T-cell (primary cell): ENCODE measurements around the gene XAF1. TPM values are rescaled to one million over a fixed set of nuclear protein-coding genes. Genes with fewer than 3 reads are reported as not detected.
"Not testable (repeated sequence)": the region's sequence is repeated elsewhere in the genome, so short reads cannot be mapped to it uniquely, and the experiment has no call there.

Source experiments
- ATAC-seq, 4 experiments: fragments of 200-7000 bp in 3 of 4; fragments of 150-1000 bp in 1 of 4; cut with Tn5 transposase; replicated peaks in 1 of 4; 1 replicate in 3 of 4; 2 replicates in 1 of 4; pipeline ENCODE4 v1.10.0; 2021; ENCODE audit warnings: moderate library complexity in 3 of 4, mild to moderate bottlenecking in 2 of 4, moderate number of reproducible peaks in 1 of 4
- CTCF ChIA-PET, 2 donors: fragments of 300-600 bp; sonication (Branson Sonifier 250); formaldehyde crosslinking; loops; one replicate each; lab custom pipeline; 2022; ENCODE audit warnings: antibody characterized with exemption in 2 of 2; lab: Charles Lee
- POLR2A ChIA-PET, 2 donors: fragments of 300-600 bp; sonication (Branson Sonifier 250); formaldehyde crosslinking; loops; one replicate each; lab custom pipeline; 2022; ENCODE audit warnings: antibody characterized with exemption in 2 of 2; lab: Charles Lee
- DNase-seq, 35 experiments: peaks; one replicate each; pipeline versions ENCODE4 v3.0.0 to v3.0.0-alpha.2; 2013 to 2023
- H3K27ac ChIP-seq: one replicate; pipeline ENCODE4 v1.5.1; 2013; ENCODE audit warnings: low read length
- H3K27me3 ChIP-seq, 2 experiments: replicated peaks in 1 of 2; 1 replicate in 1 of 2; 2 replicates in 1 of 2; pipeline versions ENCODE4 v1.6.1 to v1.7.0; 2013; ENCODE audit warnings: low read length in 1 of 2, mixed read lengths in 1 of 2; ENCODE audit not compliant: control insufficient read depth in 2 of 2, insufficient read depth in 2 of 2; ENCODE audit errors: extremely low read depth in 1 of 2
- H3K36me3 ChIP-seq, 2 donors: 1 replicate in 1 of 2; 2 replicates in 1 of 2; pipeline versions ENCODE4 v1.6.1 to v1.7.0; 2013; ENCODE audit warnings: low read length in 1 of 2; ENCODE audit not compliant: control insufficient read depth in 2 of 2, insufficient read depth in 1 of 2; ENCODE audit errors: extremely low read depth in 1 of 2
- H3K4me1 ChIP-seq, 2 experiments: 1 replicate in 1 of 2; 2 replicates in 1 of 2; pipeline versions ENCODE4 v1.6.1 to v1.7.0; 2013; ENCODE audit warnings: low read length in 2 of 2, mixed read lengths in 1 of 2; ENCODE audit not compliant: insufficient read depth in 2 of 2, control insufficient read depth in 1 of 2; ENCODE audit errors: extremely low read depth in 1 of 2
- H3K4me3 ChIP-seq, 2 donors: 1 replicate in 1 of 2; 2 replicates in 1 of 2; pipeline versions ENCODE4 v1.5.1 to v1.7.0; 2013; ENCODE audit warnings: mild to moderate bottlenecking in 2 of 2, low read length in 1 of 2, moderate library complexity in 1 of 2; ENCODE audit not compliant: control insufficient read depth in 1 of 2; ENCODE audit errors: extremely low read depth in 1 of 2
- H3K9me3 ChIP-seq: 2 replicates; pipeline ENCODE4 v1.7.0; 2013
- H3K27ac Mint-ChIP-seq, 2 donors: one replicate each; pipeline ENCODE4 v1.8.0; 2020 to 2021; ENCODE audit warnings: mild to moderate bottlenecking in 2 of 2, mixed read lengths in 2 of 2
- H3K27me3 Mint-ChIP-seq, 2 donors: one replicate each; pipeline ENCODE4 v1.8.0; 2021 to 2022; ENCODE audit warnings: mixed read lengths in 2 of 2
- H3K36me3 Mint-ChIP-seq: one replicate; pipeline ENCODE4 v1.8.0; 2021; ENCODE audit warnings: mixed read lengths
- H3K4me1 Mint-ChIP-seq, 3 donors: one replicate each; pipeline ENCODE4 v1.8.0; 2020 to 2022; ENCODE audit warnings: mixed read lengths in 3 of 3, mild to moderate bottlenecking in 1 of 3
- H3K4me3 Mint-ChIP-seq, 3 donors: one replicate each; pipeline ENCODE4 v1.8.0; 2020 to 2022; ENCODE audit warnings: mild to moderate bottlenecking in 3 of 3, mixed read lengths in 3 of 3, moderate library complexity in 3 of 3
- H3K9me3 Mint-ChIP-seq, 3 donors: one replicate each; pipeline ENCODE4 v1.8.0; 2020 to 2022; ENCODE audit warnings: mixed read lengths in 3 of 3
- WGBS: methylation state at CpG from one replicate; pipeline ENCODE4 v1.1.5; 2013; ENCODE audit warnings: missing lambda C conversion rate; ENCODE audit not compliant: insufficient coverage; 5-methylcytosine and 5-hydroxymethylcytosine counted together
- total RNA-seq, 35 experiments: library from RNA in 6 of 35; stranded (reverse) in 6 of 35; fragments of 120-200 nt in 1 of 35; gene quantifications; one replicate each; pipeline versions ENCODE4 v1.2.1 to v1.2.4 and lab custom pipeline; 2013 to 2026

XAF1 gene
- total RNA-seq, 5 donors from 2014 or later (not counting 1 experiment from before 2014, with no cell fraction given): 38.2 to 114 (median 72.5) TPM

DNA sequence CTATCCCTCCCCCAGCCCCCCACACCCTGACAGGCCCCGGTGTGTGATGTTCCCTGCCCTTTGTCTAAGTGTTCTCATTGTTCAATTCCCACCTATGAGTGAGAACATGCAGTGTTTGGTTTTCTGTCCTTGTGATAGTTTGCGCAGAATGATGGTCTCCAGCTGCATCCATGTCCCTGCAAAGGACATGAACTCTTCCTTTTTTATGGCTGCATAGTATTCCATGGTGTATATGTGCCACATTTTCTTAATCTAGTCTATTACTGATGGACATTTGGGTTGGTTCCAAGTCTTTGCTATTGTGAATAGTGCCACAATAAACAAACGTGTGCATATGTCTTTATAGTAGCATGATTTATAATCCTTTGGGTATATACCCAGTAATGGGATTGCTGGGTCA, 60.5 kb downstream of the XAF1 start:
- H3K36me3 ChIP-seq, H3K4me3 Mint-ChIP-seq, H3K4me1 Mint-ChIP-seq, H3K9me3 Mint-ChIP-seq, H3K9me3 ChIP-seq, DNase-seq, H3K27ac Mint-ChIP-seq, ATAC-seq, CTCF ChIA-PET, POLR2A ChIA-PET, H3K36me3 Mint-ChIP-seq, H3K27ac ChIP-seq, H3K4me3 ChIP-seq, H3K4me1 ChIP-seq: not testable (repeated sequence)
- WGBS: no CpG with 5 or more reads among the region's 3 CpGs
- peaks cover 0 to 39% of the 10 kb centered on the region in 2 experiments for H3K27me3 ChIP-seq
- peaks cover 30 to 35% of the 10 kb centered on the region in 2 donors for H3K27me3 Mint-ChIP-seq

GRCh38 chr17:6818938-6819337, 63.1 kb downstream of the XAF1 start:
- ATAC-seq (no peak), DNase-seq (no peak)
- Mint-ChIP-seq H3K36me3 (no peaks in the 10 kb centered on the region), H3K27me3 (peaks cover 19 to 25% of the 10 kb centered on the region in 2 donors), H3K4me1 (no peaks in the 10 kb centered on the region), H3K9me3 (peaks cover 0 to 4% (median 0%) of the 10 kb centered on the region in 3 donors), H3K4me3 (no peak overlapping the region), H3K27ac (no peak overlapping the region)
- WGBS: 90% methylated on average over 3 of the region's 3 CpGs
- H3K27ac ChIP-seq: no peak overlapping the region
- no peak overlapping the region for H3K4me3 ChIP-seq
- H3K9me3 ChIP-seq: no peaks in the 10 kb centered on the region
- peaks cover 0 to 25% of the 10 kb centered on the region in 2 experiments for H3K27me3 ChIP-seq
- no peaks in the 10 kb centered on the region for H3K36me3 ChIP-seq
- ChIA-PET CTCF (no interaction called here), POLR2A (no interaction called here)
- H3K4me1 ChIP-seq: no peaks in the 10 kb centered on the region

DNA sequence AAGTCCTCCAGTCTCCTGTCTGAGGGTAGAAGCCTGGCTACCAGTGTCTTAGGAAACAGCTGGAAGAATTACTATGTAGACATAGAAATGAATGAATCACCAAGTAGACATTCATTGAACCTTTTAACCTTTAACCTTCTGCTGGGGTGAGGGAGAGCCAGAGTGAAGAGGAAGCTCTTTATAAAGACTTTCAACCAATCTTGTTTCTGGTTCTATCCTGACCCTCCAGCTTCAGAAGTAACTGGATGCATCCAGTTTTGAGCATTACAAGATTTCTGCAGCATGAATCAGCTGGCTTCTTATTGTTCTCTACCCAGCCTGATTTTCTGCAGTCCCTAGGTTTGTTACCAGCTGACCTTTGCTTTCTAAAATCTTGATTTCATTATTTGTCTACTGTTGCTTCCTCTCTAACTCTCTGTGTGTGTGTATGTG, 67.2 kb downstream of the XAF1 start:
- no peaks in the 10 kb centered on the region for H3K36me3 Mint-ChIP-seq
- Histone ChIP-seq H3K27me3 (peaks cover 3 to 10% of the 10 kb centered on the region in 2 experiments), H3K27ac (no peak overlapping the region), H3K9me3 (no peaks in the 10 kb centered on the region), H3K4me3 (no peak overlapping the region), H3K36me3 (no peaks in the 10 kb centered on the region), H3K4me1 (no peaks in the 10 kb centered on the region)
- ChIA-PET POLR2A (no interaction called here), CTCF (no interaction called here)
- DNase-seq: no peak
- H3K27ac Mint-ChIP-seq: no peak overlapping the region
- H3K4me3 Mint-ChIP-seq: no peak overlapping the region
- no peaks in the 10 kb centered on the region for H3K9me3 Mint-ChIP-seq
- ATAC-seq: no peak
- H3K4me1 Mint-ChIP-seq: no peaks in the 10 kb centered on the region
- H3K27me3 Mint-ChIP-seq: peaks cover 16 to 22% of the 10 kb centered on the region in 2 donors

Other genes starting within 250 kb of the XAF1 start
- under 1 TPM; 0.20 to 0.98 (median 0.61) TPM for gene PITPNM3, start 199.5 kb upstream of the XAF1 start, total RNA-seq
- gene KIAA0753, start 115.3 kb upstream of the XAF1 start, total RNA-seq: 10 to 100 TPM; 12.4 to 16.9 (median 15.9) TPM
- gene TXNDC17, start 115.0 kb upstream of the XAF1 start, total RNA-seq: 10 to 100 TPM; 14.6 to 21.3 (median 17.9) TPM
- 10 to 100 TPM; 18.9 to 26.3 (median 22.1) TPM for gene MED31, start 104.4 kb upstream of the XAF1 start, total RNA-seq
- gene C17orf100, start 104.3 kb upstream of the XAF1 start, total RNA-seq: 1 to 10 TPM; 1.1 to 3.5 (median 2.8) TPM
- gene SLC13A5, start 42.7 kb upstream of the XAF1 start, total RNA-seq: under 1 TPM in 2 of 5 donors, not detected in 3; 0.13 TPM
- gene FBXO39, start 20.2 kb downstream of the XAF1 start, total RNA-seq: 1 to 10 TPM in 1 of 5 donors, under 1 TPM in 4; 0.26 to 1.4 (median 0.53) TPM
- gene TEKT1, start 75.7 kb downstream of the XAF1 start, total RNA-seq: not detected
- gene ALOX12, start 240.0 kb downstream of the XAF1 start, total RNA-seq: under 1 TPM in 3 of 5 donors, not detected in 2; 0.12 to 0.78 (median 0.13) TPM